Neural crest cell (in vitro differentiated cells): ENCODE data around the gene UTS2R. TPM values are rescaled to one million over a fixed set of nuclear protein-coding genes. Genes with fewer than 3 reads are reported as not detected.

Source experiments
- DNase-seq: peaks from one replicate; pipeline ENCODE4 v3.0.0; 2021; ENCODE audit warnings: low read depth, mixed read lengths, low spot score
- H3K27ac Mint-ChIP-seq: one replicate; pipeline ENCODE4 v1.8.0; 2021; ENCODE audit warnings: mild to moderate bottlenecking, mixed read lengths; ENCODE audit not compliant: unreplicated experiment
- H3K27me3 Mint-ChIP-seq: 2 replicates; pipeline ENCODE4 v1.8.0; 2021; ENCODE audit warnings: low read depth, mild to moderate bottlenecking, mixed read lengths
- H3K36me3 Mint-ChIP-seq: 2 replicates; pipeline ENCODE4 v1.8.0; 2021; ENCODE audit warnings: low read depth, mild to moderate bottlenecking, mixed read lengths
- H3K4me1 Mint-ChIP-seq: 2 replicates; pipeline ENCODE4 v1.8.0; 2021; ENCODE audit warnings: mixed read lengths
- H3K4me3 Mint-ChIP-seq: one replicate; pipeline ENCODE4 v1.8.0; 2021; ENCODE audit warnings: mild to moderate bottlenecking, mixed read lengths
- H3K9me3 Mint-ChIP-seq: 2 replicates; pipeline ENCODE4 v1.8.0; 2021; ENCODE audit warnings: mixed read lengths
- CTCF ChIP-seq: fragments of 200-600 bp; sonication (generic); conservative IDR thresholded peaks from 2 replicates; pipeline ENCODE4 v1.5.0; 2021; ENCODE audit warnings: antibody characterized with exemption, mild to moderate bottlenecking
- total RNA-seq: library from RNA; stranded (reverse); gene quantifications from 2 replicates; pipeline ENCODE4 v1.2.1, GENCODE V29; 2021

Gene UTS2R
- total RNA-seq, 1 donor from 2014 or later: not detected

GRCh38 chr17:82388223-82388921 is 16.8 kb downstream of the UTS2R start:
- Mint-ChIP-seq H3K4me3 (no peak overlapping the region), H3K36me3 (no peaks in the 10 kb centered on the region), H3K27me3 (peaks cover 2% of the 10 kb centered on the region), H3K4me1 (no peaks in the 10 kb centered on the region), H3K27ac (no peak overlapping the region), H3K9me3 (no peaks in the 10 kb centered on the region)
- DNase-seq: no peak
- TF ChIP-seq CTCF: no peak

- Mint-ChIP-seq H3K27me3 (peaks cover 2% of the 10 kb centered on the region), H3K4me3 (no peak overlapping the region), H3K27ac (no peak overlapping the region), H3K4me1 (no peaks in the 10 kb centered on the region), H3K36me3 (no peaks in the 10 kb centered on the region), H3K9me3 (no peaks in the 10 kb centered on the region)
- DNase-seq: no peak
- TF ChIP-seq CTCF: no peak
These were observed 17.3 kb downstream of the UTS2R start for GRCh38 chr17:82388922-82389283.

GRCh38 chr17:82389379-82389778 is 17.8 kb downstream of the UTS2R start:
- peaks cover 2% of the 10 kb centered on the region for H3K27me3 Mint-ChIP-seq
- H3K4me1 Mint-ChIP-seq: no peaks in the 10 kb centered on the region
- H3K9me3 Mint-ChIP-seq: no peaks in the 10 kb centered on the region
- no peak for DNase-seq
- no peak for TF ChIP-seq CTCF
- no peaks in the 10 kb centered on the region for H3K36me3 Mint-ChIP-seq
- H3K4me3 Mint-ChIP-seq: no peak overlapping the region
- no peak overlapping the region for H3K27ac Mint-ChIP-seq

- Mint-ChIP-seq H3K27ac (no peak overlapping the region), H3K4me1 (no peaks in the 10 kb centered on the region), H3K4me3 (no peak overlapping the region), H3K9me3 (no peaks in the 10 kb centered on the region), H3K36me3 (no peaks in the 10 kb centered on the region), H3K27me3 (peaks cover 2% of the 10 kb centered on the region)
- TF ChIP-seq CTCF: no peak
- no peak for DNase-seq
These were observed 18.7 kb downstream of the UTS2R start for GRCh38 chr17:82390015-82390859.

- no peaks in the 10 kb centered on the region for H3K36me3 Mint-ChIP-seq
- peaks cover 2% of the 10 kb centered on the region for H3K27me3 Mint-ChIP-seq
- TF ChIP-seq CTCF: no peak
- no peak for DNase-seq
- no peak overlapping the region for H3K4me3 Mint-ChIP-seq
- H3K27ac Mint-ChIP-seq: no peak overlapping the region
- no peaks in the 10 kb centered on the region for H3K9me3 Mint-ChIP-seq
- no peaks in the 10 kb centered on the region for H3K4me1 Mint-ChIP-seq
These were observed 19.4 kb downstream of the UTS2R start for GRCh38 chr17:82390860-82391435.
